ENCODE results near the gene ATRNL1. TPM values are rescaled to one million over a fixed set of nuclear protein-coding genes. Genes with fewer than 3 reads are reported as not detected.

ATRNL1 gene
- total RNA-seq, 4 donors from 2014 or later, result 0.34 to 1.1 (median 0.55) TPM

DNA sequence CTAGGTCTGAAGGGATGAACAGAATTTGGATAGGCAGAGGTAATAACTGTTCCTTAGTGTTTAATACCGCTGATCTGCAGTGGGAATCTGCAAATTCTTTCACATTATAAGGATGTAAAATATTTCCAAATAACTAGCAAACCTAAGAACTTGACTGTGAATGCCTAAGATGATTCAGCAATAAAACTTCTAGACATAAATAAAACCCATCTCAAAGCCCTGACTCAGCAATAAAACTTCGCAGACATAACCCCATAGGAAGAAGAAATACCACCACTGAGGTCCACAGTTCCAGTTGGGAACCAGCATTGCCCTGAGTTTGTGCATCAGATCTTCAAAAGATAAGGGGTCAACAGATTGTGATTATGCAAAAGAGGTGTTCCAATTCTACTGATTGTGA lies 825.6 kb downstream of the ATRNL1 start:
- no peak for DNase-seq (ENCODE audit: low spot score in 2 of 2)
- intact Hi-C loops (cut with DNase I; ENCODE audit: low total_unique reads), result no loop called here
- no peak overlapping the region for H3K4me3 ChIP-seq (ENCODE audit: low read depth, poor library complexity, severe bottlenecking)
- no peak for TF ChIP-seq CTCF (IDR thresholded peaks at IDR 0.05)
- TF ChIP-seq POLR2A (IDR thresholded peaks at IDR 0.05), result no peak
- 88 to 94% methylated on average over 2 of the region's 2 CpGs for WGBS, 2 donors

DNA sequence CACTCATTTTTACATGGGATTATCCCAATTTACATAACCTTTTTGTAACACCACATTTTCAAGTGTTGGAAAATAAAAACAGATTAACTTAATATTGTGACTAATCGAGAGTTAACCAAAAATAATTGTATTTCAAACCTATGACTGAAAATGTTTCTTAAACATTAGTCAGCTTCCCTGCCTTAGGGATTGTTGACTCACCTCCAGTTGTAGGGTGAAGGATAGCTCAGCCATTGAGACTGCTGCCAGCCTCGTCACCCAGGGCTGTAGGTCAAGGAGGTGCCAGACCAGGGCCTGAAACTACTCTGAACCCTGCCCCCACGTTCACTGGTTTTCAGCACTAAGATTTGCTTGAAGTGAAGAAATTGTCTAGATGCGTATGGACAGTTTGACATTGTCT lies 828.6 kb downstream of the ATRNL1 start:
- 79 to 87% methylated on average over 4 of the region's 4 CpGs for WGBS, 2 donors
- intact Hi-C loops (cut with DNase I; ENCODE audit: low total_unique reads), result no loop called here
- TF ChIP-seq POLR2A (IDR thresholded peaks at IDR 0.05), result no peak
- no peak for TF ChIP-seq CTCF (IDR thresholded peaks at IDR 0.05)
- no peak for DNase-seq (ENCODE audit: low spot score in 2 of 2)
- H3K4me3 ChIP-seq (ENCODE audit: low read depth, poor library complexity, severe bottlenecking), result no peak overlapping the region

DNA sequence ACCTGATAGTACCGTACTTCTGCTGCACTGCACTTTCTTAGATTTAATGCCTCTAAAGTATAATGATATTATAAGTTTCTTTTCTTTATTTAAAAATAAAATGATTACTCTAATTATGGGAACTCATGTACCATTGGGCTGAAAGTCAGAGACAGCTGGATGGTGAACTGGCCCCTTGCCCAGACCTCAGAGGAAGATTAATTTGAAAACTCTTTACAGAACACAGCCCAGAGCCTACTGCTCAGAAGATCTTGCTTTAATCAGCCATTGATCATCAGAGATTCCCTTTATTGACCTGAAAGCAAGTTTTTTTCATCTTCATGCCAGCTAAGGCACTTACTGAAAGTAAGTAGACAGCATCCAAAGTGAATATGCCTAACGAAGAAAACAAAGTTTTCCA lies 838.1 kb downstream of the ATRNL1 start:
- WGBS, 2 donors, result 94 to 98% methylated on average over 2 of the region's 2 CpGs
- intact Hi-C loops (cut with DNase I; ENCODE audit: low total_unique reads), result no loop called here
- DNase-seq (ENCODE audit: low spot score in 2 of 2), result no peak
- no peak for TF ChIP-seq CTCF (IDR thresholded peaks at IDR 0.05)
- no peak for TF ChIP-seq POLR2A (IDR thresholded peaks at IDR 0.05)
- no peak overlapping the region for H3K4me3 ChIP-seq (ENCODE audit: low read depth, poor library complexity, severe bottlenecking)

DNA sequence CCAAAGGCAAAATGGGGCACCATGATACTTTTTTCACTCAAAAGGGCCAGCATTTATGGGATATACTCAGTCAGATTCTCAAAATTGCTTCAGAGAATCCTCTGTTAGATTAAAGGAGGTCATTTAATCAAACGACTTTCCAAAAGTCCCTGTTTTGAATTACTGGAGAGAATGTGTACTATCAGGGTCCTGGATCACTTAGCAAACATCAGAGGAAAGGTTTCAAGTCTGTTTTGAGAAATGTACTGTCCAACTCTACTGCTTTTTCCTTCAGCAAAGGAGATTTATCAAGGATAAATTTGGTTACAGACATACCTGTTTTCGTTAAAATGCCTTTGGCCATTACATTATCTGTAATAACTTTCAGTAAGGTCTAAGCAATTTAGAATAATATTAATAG lies 838.9 kb downstream of the ATRNL1 start:
- TF ChIP-seq CTCF (IDR thresholded peaks at IDR 0.05), result no peak
- TF ChIP-seq POLR2A (IDR thresholded peaks at IDR 0.05), result no peak
- no peak overlapping the region for H3K4me3 ChIP-seq (ENCODE audit: low read depth, poor library complexity, severe bottlenecking)
- DNase-seq (ENCODE audit: low spot score in 2 of 2), result no peak
- intact Hi-C loops (cut with DNase I; ENCODE audit: low total_unique reads), result no loop called here
- 78 to 86% methylated on average over 2 of the region's 2 CpGs for WGBS, 2 donors

- intact Hi-C loops (cut with DNase I; ENCODE audit: low total_unique reads), result no loop called here
- WGBS, 2 donors, result 92 to 93% methylated on average over 2 of the region's 2 CpGs
- no peak for TF ChIP-seq CTCF (IDR thresholded peaks at IDR 0.05)
- TF ChIP-seq POLR2A (IDR thresholded peaks at IDR 0.05), result no peak
- no peak for DNase-seq (ENCODE audit: low spot score in 2 of 2)
- H3K4me3 ChIP-seq (ENCODE audit: low read depth, poor library complexity, severe bottlenecking), result no peak overlapping the region
Measured at GRCh38 chr10:115933098-115933497, 839.9 kb downstream of the ATRNL1 start.

- intact Hi-C loops (cut with DNase I; ENCODE audit: low total_unique reads), result no loop called here
- DNase-seq (ENCODE audit: low spot score in 2 of 2), result no peak
- 83 to 96% methylated on average over 2 of the region's 2 CpGs for WGBS, 2 donors
- no peak overlapping the region for H3K4me3 ChIP-seq (ENCODE audit: low read depth, poor library complexity, severe bottlenecking)
- TF ChIP-seq POLR2A (IDR thresholded peaks at IDR 0.05), result no peak
- no peak for TF ChIP-seq CTCF (IDR thresholded peaks at IDR 0.05)
Measured at GRCh38 chr10:115935731-115936130, 842.6 kb downstream of the ATRNL1 start.
